Fibroblast of skin of left biceps (primary cell): ENCODE measurements around the gene CCNL2.
"Not testable (repeated sequence)": the region's sequence is repeated elsewhere in the genome, so short reads cannot be mapped to it uniquely, and the experiment has no call there.

ENCODE experiments used
- DNase-seq, 2 experiments: peaks; one replicate each; pipeline ENCODE4 v3.0.0-alpha.2; 2013; ENCODE audit warnings: low read depth in 2 of 2

The CCNL2 gene

DNA sequence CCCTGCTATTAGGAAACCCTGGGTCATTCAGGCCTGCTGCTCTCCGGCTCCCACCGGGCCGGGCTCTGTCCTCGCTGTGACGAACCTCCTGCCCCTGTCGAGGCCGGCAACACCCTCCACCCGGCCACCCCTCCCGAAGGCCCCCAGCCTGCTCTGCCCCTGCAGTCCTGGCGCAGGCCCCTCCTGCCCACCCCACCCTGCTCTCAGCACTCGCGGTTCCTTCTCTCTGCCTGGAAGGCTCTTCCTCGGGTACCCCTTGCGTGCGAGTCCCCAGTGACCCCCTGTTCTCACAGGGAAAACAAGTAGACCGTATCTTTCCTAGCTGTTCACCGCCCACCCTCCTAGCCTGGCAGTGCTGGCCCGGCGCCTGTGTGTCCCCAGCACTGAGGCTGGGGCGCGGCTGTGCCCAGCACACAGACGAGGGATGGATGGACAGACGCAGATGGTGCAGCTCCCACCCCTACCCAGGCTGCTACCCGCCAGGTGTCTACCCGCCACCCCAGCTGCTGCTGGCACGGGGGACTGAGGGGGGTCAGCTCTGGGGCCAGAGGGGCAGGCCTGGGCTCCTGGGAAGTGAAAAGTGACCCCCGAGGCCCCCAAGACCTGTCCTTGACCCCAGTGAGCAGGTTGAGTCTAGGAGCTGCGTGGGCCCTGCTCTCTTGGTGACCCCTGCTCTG is 33.3 kb upstream of the CCNL2 start:
- DNase-seq: no peak

- DNase-seq: no peak
These were observed 32.7 kb upstream of the CCNL2 start for GRCh38 chr1:1431845-1432273.

DNA sequence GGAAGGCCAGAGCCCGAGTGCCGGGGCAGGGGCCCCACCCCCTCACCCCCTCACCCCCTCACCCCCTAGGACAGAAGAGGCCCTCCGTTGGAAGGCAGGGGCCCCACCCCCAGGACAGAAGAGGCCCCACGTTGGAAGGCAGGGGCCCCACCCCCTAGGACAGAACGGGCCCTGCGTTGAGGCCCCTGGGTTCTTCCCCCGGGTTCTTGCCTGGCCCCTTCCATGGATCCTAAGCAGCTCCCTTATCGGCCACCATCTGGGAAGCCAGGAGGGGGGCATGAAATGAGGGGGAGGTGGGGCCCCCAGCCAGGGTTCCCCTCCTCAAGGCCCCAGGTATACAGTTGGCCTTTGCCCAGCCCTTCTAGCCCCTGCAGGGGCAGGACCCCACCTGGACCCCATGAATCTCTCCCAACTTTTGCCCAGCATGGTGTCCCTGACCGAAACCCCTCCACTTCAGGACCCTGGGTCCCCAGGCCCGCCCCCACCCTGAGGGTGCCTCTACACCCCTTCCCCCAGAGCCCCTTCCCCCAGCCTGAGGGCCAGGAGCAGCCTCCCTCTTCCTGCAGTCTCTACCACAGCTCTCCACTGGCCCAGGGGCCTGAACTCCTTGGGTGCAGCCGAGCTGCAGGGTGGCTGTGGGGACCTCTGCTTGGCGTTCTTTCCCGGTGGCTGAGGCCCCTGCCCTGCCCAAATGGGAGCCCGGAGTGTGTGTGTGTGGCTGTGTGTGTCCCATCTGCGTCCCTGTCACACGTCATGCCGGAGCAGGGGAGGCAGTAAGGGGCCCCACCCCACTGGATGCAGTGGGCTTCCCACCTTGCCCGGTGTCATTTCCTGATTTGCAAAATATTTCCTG is 32.1 kb upstream of the CCNL2 start:
- DNase-seq: no peak

- DNase-seq: no peak
These were observed 31.2 kb upstream of the CCNL2 start for GRCh38 chr1:1430114-1430982.

GRCh38 chr1:1429671-1430073 is 30.5 kb upstream of the CCNL2 start:
- DNase-seq: no peak

DNA sequence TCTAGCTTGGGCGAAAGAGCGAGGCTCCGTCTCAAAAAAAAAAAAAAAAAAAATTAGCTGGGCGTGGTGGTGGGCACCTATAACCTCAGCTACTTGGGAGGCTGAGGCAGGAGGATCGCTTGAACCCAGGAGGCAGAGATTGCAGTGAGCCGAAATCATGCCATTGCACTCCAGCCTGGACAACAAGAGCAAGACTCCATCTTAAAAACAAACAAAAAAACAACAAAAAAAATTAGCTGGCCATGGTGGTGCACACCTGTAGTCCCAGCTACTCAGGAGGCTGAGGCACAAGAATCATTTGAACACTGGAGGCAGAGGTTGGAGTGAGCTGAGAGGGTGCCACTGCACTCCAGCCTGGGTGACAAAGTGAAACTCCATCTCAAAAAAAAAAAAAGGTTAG is 29.8 kb upstream of the CCNL2 start:
- DNase-seq: not testable (repeated sequence)

- no peak for DNase-seq
These were observed 29.0 kb upstream of the CCNL2 start for GRCh38 chr1:1428174-1428573.

DNA sequence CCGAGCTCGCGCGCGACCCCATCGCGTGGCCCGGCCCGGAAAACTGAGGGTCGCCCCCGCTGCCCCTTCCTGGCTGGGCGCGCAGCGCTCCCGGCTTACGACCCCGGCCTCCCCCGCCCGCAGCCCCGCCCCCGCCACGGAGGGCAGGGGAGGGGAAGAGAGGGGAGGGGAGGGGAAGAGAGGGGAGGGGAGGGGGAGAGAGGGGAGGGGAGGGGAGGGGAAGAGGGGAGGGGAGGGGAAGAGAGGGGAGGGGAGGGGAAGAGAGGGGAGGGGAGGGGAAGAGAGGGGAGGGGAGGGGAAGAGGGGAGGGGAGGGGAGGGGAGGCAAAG is 28.6 kb upstream of the CCNL2 start:
- DNase-seq: no peak

- DNase-seq: no peak
These were observed 28.1 kb upstream of the CCNL2 start for GRCh38 chr1:1427106-1427819.

DNA sequence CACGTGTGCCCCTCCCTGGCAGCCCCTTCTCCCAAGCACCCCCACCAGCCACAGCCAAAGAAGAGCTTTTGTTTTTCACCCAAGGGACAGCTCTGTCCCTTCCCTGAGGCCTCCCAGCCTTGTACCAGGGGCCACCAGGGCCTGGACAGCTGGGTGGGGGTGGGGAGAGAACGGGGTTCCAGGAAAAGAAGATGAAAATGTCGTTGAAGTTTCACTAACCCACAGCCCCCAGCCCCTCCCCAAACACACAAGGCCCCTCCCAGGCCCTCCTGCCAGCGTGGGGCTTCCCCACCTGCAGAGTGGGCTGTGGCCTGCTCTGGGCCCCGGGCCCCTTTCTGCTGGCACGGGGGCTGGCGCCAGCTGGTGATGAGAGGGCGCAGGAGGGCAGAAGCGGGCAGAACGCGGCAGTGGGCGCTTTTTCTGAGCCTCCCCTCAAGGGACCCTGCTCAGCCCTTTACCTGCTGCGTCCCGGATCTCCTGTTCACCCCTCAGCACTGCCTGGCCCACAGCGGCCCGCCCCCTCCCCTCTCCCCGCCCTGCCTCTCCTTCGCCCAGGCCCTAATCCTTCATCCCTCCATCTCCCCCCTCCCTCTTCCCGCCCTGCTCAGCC is 27.5 kb upstream of the CCNL2 start:
- DNase-seq: no peak

GRCh38 chr1:1425753-1426495 is 26.8 kb upstream of the CCNL2 start:
- DNase-seq: no peak

- no peak for DNase-seq
These were observed 26.3 kb upstream of the CCNL2 start for GRCh38 chr1:1425426-1425752.

- DNase-seq: no peak
These were observed 25.6 kb upstream of the CCNL2 start for GRCh38 chr1:1424707-1425106.

- no peak for DNase-seq
These were observed 24.1 kb upstream of the CCNL2 start for GRCh38 chr1:1423245-1423597.

DNA sequence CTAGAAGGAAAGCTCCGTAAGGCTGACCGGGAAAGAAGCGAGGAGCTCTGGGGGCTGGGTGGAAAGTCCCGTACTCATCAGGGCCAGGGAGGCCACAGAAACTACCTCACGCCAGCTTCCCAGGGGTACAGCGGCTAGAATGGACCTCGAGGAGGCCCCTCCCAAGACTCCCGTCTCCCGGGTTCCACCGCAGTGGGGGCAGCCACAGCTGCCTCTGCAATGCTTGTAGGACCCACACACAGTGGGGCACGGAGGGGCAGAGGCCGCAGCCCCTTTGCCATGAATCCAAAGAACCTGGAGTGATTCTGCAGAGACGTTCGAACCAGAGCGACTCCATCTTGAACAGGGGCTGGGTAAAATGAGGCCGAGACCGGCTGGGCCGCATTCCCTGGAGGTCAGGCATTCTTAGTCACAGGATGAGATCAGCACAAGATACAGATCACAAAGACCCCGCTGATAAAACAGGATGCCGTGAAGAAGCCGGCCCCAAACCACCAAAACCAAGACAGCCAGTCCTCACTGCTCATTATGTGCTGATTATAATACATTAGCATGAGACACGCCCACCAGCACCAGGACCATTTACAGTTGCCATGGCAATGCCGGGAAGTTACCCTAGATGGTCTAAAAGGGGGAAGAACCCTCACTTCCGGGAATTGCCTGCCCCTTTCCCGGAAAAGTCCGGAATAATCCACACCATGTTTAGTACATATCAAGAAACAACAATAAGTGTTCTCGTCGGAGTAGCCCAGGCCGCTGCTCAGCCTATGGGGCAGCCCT is 23.5 kb upstream of the CCNL2 start:
- peak in 1 of 2 experiments; percentile 18 for DNase-seq

DNA sequence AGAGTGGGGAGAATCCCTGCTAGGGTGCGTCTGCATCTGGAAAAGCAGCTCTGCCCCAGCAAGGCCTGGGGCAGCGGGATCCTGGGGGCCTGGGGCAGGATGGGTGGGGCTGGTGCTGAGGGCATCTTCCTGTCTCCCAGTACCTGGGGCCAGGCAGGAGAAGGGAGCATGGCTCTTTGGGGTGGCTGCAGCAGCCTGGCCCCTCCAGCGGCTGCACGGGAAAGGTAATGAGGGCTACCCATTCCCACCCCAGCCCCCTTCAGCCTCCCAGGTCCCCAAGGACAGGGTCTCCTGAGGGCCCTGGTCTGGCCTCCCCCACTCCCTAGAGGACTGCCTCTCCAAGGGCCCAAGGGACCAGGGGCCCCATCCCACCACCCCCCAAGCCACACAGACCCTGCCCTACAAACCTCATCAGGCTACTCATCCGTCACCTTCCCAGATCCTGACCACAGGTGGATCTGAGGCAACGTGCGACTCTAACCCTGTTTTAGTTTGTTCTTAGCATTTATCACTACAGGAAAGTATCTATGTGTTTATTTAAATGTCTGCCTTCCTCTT is 22.9 kb upstream of the CCNL2 start:
- DNase-seq: no peak

- DNase-seq: no peak
These were observed 22.2 kb upstream of the CCNL2 start, which contains the start of gene ANKRD65 for GRCh38 chr1:1421147-1421906. Gene ANKRD65 (minus strand): TSS chr1:1421276. CDS start chr1:1421005, 271 bp downstream.

DNA sequence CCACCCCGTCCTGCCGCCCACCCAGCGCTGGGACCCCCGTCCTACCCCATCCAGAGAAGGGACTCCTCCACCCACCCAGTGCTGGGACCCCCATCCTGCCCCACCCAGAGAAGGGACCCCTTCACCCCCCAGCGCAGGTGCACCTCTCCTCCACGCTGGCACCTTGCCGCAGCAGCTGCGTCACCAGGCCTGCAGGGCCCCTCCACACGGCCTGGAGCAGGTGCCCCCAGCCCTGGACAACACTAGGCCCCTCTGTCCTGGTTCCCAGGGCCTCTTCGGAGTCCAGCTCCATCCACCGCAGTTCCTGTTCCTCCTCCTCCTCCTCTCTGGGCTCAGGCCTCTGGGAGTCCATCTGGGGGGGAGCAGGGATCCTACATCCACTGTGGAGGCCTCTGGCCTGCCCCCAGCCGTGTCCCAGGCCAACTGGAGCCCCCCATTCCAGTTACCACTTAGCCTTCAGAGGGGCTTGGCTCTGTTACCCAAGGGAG is 21.6 kb upstream of the CCNL2 start:
- DNase-seq: no peak
